MCF 10A (cell line): ENCODE data around the gene AOC1. TPM values are rescaled to one million over a fixed set of nuclear protein-coding genes. Genes with fewer than 3 reads are reported as not detected.
A peak's percentile ranks its signal among the peaks of the same experiment; 100 is the strongest.

Experiments used
- BruUV-seq: library from RNA; stranded (reverse); fragments of 400-500 nt; replicated peaks from 2 replicates; lab custom pipeline; 2021; lab: Mats Ljungman, UMichigan
- CTCF ChIA-PET: fragments of 300-600 bp; sonication (Branson Sonifier 250); formaldehyde crosslinking; extraction: SDS; loops from one replicate; lab custom pipeline; 2021; ENCODE audit warnings: antibody characterized with exemption, inconsistent platforms; lab: Yijun Ruan, JAX
- POLR2A ChIA-PET: fragments of 300-600, 350-650 bp; sonication (Branson Sonifier 250); formaldehyde crosslinking; extraction: SDS; loops from one replicate; lab custom pipeline; 2020; ENCODE audit warnings: antibody characterized with exemption, inconsistent platforms; lab: Yijun Ruan, JAX
- DNase-seq: peaks from one replicate; pipeline ENCODE4 v3.0.0-alpha.2; 2018; ENCODE audit not compliant: unreplicated experiment
- H3K27ac Mint-ChIP-seq: one replicate; pipeline ENCODE4 v1.8.0; 2022; ENCODE audit warnings: mild to moderate bottlenecking, low read depth, mixed read lengths; ENCODE audit not compliant: unreplicated experiment
- H3K27me3 Mint-ChIP-seq: one replicate; pipeline ENCODE4 v1.8.0; 2022; ENCODE audit warnings: mixed read lengths; ENCODE audit not compliant: insufficient read depth, unreplicated experiment
- H3K36me3 Mint-ChIP-seq: one replicate; pipeline ENCODE4 v1.8.0; 2022; ENCODE audit warnings: mild to moderate bottlenecking, moderate library complexity, mixed read lengths; ENCODE audit not compliant: insufficient read depth, unreplicated experiment
- H3K4me1 Mint-ChIP-seq: one replicate; pipeline ENCODE4 v1.8.0; 2022; ENCODE audit warnings: mixed read lengths; ENCODE audit not compliant: insufficient read depth, unreplicated experiment
- H3K4me3 Mint-ChIP-seq: one replicate; pipeline ENCODE4 v1.8.0; 2022; ENCODE audit warnings: mild to moderate bottlenecking, moderate library complexity, mixed read lengths; ENCODE audit not compliant: unreplicated experiment
- H3K9me3 Mint-ChIP-seq: one replicate; pipeline ENCODE4 v1.8.0; 2022; ENCODE audit warnings: mixed read lengths; ENCODE audit not compliant: unreplicated experiment
- intact Hi-C: fragments of 100-400 bp; cut with micrococcal nuclease; formaldehyde crosslinking; loops from 2 replicates; pipeline ENCODE4 v1.14.1; 2022
- total RNA-seq: library from RNA; stranded (reverse); gene quantifications from 2 replicates; pipeline ENCODE4 v1.2.3, GENCODE V29; 2022
- TF ChIP-seq, protein P1 (sequence below): fragments of 200-600 bp; IDR thresholded peaks from one replicate; pipeline ENCODE4 v1.8.0; 2022; ENCODE audit warnings: antibody characterized with exemption, mild to moderate bottlenecking; ENCODE audit not compliant: unreplicated experiment

AOC1 gene
- total RNA-seq, 1 experiment from 2014 or later, result 0.23 TPM

DNA sequence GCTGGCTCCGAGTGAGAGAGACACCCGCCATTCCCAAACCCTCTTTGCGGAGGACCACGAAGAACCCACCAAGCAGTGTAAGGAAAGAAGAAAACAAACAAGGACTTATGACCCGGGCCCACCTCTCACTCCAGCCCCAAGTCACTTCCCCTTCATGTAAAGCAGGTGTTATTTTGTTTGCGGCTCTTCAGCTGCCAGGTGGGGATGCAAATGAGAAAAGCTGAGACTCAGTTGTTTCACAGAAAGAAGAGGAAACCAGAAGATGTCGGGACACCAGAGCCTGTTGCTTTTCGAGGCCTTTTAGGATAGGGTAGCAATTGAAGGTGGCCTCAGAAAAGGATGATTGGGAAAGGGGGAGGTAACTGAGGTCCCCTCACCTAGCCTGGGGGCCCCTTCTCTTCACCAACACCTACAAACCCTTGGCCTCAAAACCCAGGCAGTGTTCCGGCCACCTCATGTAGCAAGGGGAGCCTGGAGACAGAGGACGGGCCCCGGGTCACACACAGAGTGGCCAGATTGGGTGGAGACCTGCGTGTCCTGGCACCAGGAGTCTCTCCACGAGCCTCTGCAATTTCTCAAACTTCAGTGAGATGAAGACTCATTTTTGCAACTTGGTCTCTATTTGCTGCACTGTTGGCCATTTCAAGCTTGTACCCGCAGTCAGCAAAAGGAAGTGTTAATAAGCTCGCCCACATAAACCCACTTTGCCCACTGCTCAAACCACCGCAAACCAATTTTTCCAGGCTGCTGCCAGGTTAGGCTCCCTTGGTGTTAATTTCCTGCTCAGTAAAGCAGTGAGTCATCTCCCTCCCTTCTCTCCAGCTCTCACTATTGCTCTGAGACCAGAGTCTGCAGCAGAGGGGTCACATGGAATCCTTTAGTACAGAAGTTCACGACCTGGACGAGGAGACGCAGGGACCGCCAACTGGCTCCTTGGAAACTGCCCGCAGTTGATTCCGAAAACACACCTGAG is 45.5 kb downstream of the AOC1 start:
- DNase-seq, result no peak
- Mint-ChIP-seq H3K4me3 (no peak overlapping the region), H3K4me1 (peaks cover 11% of the 10 kb centered on the region), H3K27ac (no peak overlapping the region), H3K36me3 (no peaks in the 10 kb centered on the region), H3K9me3 (peaks cover 16% of the 10 kb centered on the region), H3K27me3 (peaks cover 26% of the 10 kb centered on the region)
- BruUV-seq, result no TSS peak
- CTCF ChIA-PET, result interaction anchor here (0.6 to 3.7 kb wide), 68 partner anchors 9 to 1191 kb away, joined by 3 to 43 read pairs (median 5); partner anchors contain the start of genes ATG9B and NOS3
- intact Hi-C loops, result loop anchor here (1.0 kb wide), 3 partner anchors 91 to 275 kb away; no protein-coding TSS in a partner anchor
- POLR2A ChIA-PET, result interaction anchor here (0.6 to 1.0 kb wide), 2 partner anchors 9 to 46 kb away, joined by 3 to 4 read pairs; no protein-coding TSS in a partner anchor
- TF ChIP-seq, protein P1, sequence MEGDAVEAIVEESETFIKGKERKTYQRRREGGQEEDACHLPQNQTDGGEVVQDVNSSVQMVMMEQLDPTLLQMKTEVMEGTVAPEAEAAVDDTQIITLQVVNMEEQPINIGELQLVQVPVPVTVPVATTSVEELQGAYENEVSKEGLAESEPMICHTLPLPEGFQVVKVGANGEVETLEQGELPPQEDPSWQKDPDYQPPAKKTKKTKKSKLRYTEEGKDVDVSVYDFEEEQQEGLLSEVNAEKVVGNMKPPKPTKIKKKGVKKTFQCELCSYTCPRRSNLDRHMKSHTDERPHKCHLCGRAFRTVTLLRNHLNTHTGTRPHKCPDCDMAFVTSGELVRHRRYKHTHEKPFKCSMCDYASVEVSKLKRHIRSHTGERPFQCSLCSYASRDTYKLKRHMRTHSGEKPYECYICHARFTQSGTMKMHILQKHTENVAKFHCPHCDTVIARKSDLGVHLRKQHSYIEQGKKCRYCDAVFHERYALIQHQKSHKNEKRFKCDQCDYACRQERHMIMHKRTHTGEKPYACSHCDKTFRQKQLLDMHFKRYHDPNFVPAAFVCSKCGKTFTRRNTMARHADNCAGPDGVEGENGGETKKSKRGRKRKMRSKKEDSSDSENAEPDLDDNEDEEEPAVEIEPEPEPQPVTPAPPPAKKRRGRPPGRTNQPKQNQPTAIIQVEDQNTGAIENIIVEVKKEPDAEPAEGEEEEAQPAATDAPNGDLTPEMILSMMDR, result no peak

DNA sequence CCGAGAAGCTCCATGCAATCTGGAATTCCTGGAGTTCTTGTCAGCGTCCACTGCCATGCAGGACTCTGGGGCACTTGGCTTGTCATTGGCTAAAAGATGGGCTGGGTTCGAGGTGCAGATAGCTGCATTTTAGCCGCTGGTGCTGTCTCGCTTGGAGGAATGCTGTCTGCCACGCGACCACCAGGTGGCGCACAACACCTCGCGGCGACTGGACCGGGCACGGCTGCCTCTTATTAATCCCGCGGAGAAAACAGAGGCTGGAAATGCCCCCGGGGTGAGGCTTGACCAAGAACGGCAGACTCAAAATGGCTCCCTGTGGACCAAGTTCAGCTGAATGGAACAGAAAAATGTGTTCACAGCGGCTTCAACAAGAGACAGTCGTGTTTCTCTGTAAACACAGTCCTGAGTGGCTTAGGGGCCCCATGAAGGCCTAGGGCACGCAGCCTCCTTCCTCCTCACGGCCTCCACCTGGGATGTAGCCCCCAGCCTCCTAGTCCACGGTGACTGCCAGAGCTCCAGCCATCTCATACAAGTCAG is 46.2 kb downstream of the AOC1 start:
- H3K27ac Mint-ChIP-seq, result no peak overlapping the region
- CTCF ChIA-PET, result interaction anchor here (0.6 to 3.7 kb wide), 72 partner anchors 9 to 1192 kb away, joined by 3 to 43 read pairs (median 4); partner anchors contain the start of genes ATG9B and NOS3
- peaks cover 26% of the 10 kb centered on the region for H3K27me3 Mint-ChIP-seq
- H3K9me3 Mint-ChIP-seq, result peaks cover 8% of the 10 kb centered on the region
- DNase-seq, result peak; percentile 61
- POLR2A ChIA-PET, result interaction anchor here (0.5 to 1.0 kb wide), 3 partner anchors 8 to 199 kb away, joined by 3 to 4 read pairs (median 3); no protein-coding TSS in a partner anchor
- TF ChIP-seq, protein P1, result peak; percentile 86
- BruUV-seq, result no TSS peak
- no peak overlapping the region for H3K4me3 Mint-ChIP-seq
- H3K36me3 Mint-ChIP-seq, result peaks cover 5% of the 10 kb centered on the region
- intact Hi-C loops, result loop anchor here (1.0 kb wide), 3 partner anchors 90 to 274 kb away; no protein-coding TSS in a partner anchor
- H3K4me1 Mint-ChIP-seq, result peaks cover 14% of the 10 kb centered on the region

DNA sequence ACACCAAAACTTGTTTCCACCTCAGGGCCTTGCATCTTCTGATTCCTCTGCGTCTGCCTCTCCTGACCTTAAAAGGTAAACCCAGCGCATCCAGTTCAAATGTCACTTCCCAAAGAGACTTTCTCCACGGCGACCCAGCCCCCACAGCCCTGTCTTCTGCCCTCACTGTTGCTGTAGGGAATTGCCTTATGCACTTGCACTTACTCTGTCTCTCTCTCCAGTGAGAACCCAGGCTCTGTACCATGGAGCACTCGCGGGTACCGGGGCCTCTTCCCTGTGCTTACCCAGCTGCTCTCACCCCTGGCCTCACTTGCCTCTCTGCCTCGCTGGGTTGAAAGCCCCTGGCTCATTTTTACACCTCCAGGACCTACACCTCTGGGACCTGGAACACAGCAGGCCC is 48.4 kb downstream of the AOC1 start:
- ChIA-PET POLR2A (no interaction called here), CTCF (interaction anchor here (0.6 to 1.2 kb wide), 4 partner anchors 33 to 211 kb away, joined by 3 to 5 read pairs (median 4); no protein-coding TSS in a partner anchor)
- intact Hi-C loops, result no loop called here
- BruUV-seq, result no TSS peak
- Mint-ChIP-seq H3K27ac (no peak overlapping the region), H3K9me3 (no peaks in the 10 kb centered on the region), H3K36me3 (peaks cover 7% of the 10 kb centered on the region), H3K4me1 (peaks cover 26% of the 10 kb centered on the region), H3K4me3 (no peak overlapping the region), H3K27me3 (peaks cover 26% of the 10 kb centered on the region)
- TF ChIP-seq, protein P1, result no peak
- DNase-seq, result no peak
